ENCODE data around the gene LORICRIN.
A peak's percentile ranks its signal among the peaks of the same experiment; 100 is the strongest.

Gene LORICRIN

DNA sequence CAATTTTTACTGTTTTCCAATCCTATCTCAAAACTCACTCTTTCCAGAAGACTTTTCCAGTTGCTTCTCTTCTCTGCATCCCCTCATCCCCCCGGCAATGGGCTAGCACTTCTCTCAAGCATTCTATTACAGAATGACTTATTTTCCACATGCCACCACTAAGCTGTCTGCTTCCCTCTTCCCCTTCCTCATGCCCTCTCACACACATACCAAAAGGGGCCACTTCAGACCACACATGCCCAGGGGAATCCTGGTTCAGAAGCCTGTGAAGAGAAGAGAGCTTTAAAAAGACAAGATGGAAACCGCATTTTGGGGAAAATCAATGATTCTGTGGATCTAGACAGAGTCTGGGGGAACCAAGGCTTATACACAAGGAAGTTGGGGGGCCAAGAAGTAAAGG is 8.4 kb upstream of the LORICRIN start:
- DNase-seq: peak; percentile 63

DNA sequence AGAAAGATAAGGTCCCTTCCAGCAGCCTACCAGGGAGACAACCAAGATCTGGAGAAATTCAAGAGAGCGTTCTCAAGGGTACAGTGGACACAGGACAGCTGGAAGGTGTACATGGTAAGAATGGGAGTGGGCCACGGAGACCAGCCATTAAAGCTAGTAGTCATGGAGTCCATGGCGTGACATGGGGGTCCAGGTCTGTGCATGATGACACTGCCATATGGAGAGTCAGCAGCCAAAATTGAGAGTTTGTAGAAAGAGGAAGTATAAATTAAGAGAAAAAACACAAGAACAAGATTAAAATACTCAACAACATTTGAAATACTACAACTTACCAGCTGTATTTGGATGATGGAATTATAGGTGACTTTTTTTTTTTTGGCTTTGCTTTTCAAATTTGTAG is 7.9 kb upstream of the LORICRIN start:
- DNase-seq: peak; percentile 57

DNA sequence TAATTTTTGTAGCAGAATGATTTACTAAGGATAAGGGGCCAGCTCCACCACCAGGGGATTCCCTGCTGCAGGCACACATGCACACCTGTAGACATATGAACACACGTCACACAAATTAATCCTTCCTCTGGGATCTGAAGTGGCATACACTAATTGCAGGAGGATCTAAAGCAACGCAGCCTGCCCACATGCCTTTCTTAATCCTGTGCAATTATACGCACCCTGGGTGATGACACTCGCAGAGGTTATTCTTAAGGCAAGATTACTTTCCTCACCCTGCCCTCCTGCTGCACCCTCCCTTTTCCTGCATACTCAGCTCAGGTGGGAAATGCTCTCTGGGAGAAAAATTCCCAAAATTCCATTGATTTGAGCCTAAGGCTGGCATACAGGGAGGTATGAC is 7.5 kb upstream of the LORICRIN start:
- peak; percentile 22 for DNase-seq

DNA sequence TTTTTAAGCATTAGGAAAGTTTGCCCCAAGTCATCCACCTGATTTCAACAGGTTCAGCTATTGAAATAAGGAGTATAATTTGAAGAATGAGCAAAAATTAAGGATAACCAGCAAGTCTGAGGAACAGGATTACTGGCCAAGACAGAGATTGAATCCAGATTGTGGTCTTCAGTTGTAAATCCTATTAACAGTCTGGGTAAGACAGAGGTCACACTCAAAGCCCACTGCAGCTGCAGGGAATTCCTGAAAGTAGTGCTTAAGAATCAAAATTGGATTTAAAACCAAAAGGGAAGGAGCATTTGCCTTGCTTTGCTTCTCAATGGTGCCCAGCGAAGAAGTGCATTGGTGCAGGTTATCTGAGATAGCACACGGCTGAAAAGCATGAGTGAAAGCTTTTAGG is 6.4 kb upstream of the LORICRIN start:
- no peak for DNase-seq

DNA sequence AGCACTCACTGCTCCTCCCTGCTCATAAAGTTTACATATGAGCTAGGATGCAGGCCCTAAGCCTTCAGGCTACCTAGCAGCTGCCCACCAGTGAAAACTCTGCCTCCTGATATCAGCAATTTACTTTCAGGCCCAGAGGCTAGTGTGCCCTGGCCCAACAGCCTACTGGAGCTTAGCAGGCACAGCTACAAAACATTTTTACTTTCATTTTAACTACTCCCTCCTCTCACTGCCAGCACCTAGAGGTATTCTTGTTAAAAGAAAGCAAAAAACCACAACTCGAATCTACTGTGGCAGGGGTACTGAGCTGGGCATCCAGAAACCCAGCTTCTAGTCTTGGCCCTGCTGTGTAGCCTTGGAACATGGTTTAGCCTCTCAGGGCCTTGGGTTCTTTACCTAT is 5.8 kb upstream of the LORICRIN start:
- DNase-seq: no peak

DNA sequence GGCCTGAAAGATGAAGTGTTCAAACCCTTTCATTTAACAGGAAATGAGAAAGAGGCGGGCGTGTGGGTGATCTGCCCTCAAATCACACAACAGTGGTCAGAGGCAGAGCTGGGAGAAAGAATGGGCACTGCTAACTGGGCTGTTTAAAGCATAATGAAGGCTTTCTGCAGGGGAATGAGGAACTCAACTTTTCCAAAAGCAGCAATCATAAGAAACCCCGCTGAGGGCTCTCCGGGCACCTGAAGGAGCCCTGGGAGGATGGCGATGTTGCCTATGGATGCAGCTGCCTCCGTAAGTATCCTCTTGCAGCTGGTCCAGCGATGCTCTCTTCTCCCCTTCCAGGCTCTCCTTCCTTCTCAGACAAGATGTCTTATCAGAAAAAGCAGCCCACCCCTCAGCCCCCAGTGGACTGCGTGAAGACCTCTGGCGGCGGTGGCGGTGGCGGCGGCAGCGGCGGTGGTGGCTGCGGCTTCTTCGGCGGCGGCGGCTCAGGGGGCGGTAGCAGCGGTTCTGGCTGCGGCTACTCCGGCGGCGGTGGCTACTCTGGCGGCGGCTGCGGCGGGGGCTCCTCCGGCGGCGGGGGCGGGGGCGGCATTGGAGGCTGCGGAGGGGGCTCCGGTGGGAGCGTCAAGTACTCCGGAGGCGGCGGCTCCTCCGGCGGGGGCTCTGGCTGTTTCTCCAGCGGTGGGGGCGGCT is 1.2 kb downstream of the LORICRIN start:
- DNase-seq: peak; percentile 77

DNA sequence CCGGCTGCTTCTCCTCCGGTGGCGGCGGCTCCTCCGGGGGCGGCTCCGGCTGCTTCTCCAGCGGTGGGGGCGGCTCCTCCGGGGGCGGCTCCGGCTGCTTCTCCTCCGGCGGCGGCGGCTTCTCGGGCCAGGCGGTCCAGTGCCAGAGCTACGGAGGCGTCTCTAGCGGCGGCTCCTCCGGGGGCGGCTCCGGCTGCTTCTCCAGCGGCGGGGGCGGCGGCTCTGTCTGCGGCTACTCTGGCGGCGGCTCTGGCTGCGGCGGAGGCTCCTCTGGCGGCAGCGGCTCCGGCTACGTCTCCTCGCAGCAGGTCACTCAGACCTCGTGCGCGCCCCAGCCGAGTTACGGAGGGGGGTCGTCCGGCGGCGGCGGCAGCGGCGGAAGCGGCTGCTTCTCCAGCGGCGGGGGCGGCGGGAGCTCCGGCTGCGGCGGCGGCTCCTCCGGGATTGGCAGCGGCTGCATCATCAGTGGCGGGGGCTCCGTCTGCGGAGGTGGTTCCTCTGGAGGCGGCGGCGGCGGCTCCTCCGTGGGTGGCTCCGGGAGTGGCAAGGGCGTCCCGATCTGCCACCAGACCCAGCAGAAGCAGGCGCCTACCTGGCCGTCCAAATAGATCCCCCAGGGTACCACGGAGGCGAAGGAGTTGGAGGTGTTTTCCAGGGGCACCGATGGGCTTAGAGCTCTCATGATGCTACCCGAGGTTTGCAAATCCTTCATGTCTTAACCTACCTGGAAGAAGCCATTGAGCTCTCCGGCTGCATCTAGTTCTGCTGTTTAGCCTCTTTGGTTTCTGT is 2.0 kb downstream of the LORICRIN start:
- DNase-seq: no peak

DNA sequence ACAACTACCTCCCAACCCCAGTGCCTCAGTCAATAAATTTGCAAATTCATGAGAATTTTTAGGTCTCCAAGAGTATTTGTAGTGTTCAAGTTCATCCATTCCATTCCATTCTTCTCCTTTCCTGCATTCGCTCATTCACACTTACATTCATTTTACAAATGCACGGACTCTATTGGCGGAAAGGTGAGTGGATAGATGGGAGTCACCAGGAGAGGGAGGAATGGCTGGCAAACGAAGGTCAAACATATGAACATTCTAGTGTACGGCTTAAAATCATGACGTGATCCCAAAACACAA is 2.5 kb downstream of the LORICRIN start:
- no peak for DNase-seq

DNA sequence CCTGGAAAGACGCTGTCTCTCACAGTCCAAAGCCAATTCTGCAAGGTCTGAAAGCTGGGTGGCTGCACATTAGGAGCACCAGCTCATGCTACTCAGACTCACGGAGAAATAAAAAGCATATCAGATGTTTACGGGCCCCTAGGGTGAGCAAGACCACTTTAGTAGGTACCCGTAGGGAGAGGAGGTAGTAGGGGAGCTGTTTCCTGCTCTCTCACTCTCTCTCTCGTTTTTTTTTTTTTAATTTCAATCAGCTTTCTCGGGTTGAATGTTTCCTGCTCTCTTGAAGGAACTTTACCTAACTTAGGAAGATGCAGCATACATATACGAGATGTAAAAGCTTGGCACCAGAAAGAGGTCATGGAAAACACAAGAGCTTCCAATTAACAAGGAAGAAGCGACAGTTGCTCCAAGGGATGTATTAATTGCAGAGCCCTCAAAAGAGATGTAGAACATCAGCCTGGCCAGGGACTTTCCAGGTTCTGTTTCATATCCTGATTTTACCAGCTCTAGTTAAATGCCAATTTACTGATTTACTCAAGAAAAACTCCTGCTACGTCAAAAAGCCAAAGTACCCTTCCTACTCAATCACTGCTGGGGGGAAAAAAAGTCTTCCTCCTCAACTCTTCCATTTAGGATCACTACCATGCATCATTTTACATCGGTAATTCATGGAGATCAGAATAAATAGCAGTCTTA is 3.1 kb downstream of the LORICRIN start:
- DNase-seq: no peak

DNA sequence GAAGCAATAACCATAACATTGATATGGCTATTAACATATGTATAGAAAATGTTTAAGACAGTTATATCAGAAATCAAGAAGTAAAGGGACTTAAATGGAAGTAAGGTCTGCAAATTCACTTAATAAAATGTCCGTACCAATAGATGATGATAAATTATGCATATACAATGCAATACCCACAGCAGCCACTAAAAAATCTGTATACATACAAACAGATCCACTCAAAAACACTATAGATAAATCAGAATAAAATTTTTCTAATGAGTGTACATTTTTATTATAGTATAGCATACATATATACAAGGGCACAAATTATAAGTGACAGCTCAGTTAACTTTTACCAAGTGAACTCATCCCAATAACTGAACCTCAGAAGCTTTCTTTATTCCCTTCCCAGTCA is 6.0 kb downstream of the LORICRIN start:
- DNase-seq: no peak

DNA sequence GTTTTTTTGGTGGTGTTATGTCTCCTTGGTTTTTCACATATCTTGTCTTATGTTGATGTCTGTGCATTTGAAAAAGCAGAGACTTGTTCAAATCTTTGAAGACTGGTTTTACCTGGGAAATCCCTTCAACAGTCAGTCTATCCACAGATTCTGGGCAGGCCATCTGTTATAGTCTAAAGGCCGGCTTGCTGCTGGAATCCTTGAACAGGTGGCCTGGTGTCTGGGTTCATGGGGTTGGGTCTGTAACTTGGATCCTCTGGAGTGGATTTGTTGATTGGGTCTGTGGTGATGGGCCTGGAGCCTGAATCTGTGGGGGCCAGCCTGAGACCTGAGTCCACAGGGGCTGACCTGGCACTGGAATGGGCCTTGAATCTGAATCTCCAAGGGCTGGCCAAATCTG is 12.2 kb downstream of the LORICRIN start:
- no peak for DNase-seq

DNA sequence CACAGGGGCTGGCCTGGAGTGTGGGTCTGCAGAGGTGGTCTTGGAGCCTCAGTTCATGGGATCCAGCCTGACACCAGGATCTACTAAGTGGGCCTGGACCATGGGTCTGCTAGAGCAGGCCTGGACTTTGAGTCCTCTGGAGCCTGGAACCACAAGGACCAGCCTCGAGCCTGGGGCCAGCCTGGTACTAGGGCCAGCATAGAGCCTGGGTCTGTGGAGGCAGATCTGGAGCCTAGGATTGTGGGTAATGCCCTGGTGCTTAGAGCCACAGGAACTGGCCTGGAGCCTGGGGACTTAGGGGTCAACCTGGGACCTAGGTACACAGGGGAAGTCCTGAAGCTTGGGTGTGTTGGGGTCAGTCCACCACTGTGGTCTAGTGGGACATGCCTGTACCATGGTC is 12.7 kb downstream of the LORICRIN start:
- no peak for DNase-seq

DNA sequence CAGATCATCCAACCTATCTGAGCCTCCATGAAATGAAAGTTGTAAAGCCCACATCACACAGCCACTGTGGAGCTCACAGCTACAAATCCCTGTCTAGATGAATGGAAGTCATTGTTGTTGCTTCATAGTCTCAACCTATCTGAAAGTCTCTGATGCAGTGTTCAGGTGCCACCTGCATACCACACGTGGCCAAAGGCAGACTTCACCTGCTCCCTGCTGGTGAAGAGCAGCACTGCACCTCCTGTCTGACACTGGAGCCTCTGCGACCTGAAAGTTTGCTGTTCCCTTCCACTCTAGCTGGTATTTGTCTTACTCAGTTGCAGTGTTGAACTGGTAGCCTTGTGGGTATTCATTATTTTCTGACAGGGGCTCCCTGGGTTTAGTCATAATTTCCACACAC is 18.4 kb downstream of the LORICRIN start:
- DNase-seq: no peak

DNA sequence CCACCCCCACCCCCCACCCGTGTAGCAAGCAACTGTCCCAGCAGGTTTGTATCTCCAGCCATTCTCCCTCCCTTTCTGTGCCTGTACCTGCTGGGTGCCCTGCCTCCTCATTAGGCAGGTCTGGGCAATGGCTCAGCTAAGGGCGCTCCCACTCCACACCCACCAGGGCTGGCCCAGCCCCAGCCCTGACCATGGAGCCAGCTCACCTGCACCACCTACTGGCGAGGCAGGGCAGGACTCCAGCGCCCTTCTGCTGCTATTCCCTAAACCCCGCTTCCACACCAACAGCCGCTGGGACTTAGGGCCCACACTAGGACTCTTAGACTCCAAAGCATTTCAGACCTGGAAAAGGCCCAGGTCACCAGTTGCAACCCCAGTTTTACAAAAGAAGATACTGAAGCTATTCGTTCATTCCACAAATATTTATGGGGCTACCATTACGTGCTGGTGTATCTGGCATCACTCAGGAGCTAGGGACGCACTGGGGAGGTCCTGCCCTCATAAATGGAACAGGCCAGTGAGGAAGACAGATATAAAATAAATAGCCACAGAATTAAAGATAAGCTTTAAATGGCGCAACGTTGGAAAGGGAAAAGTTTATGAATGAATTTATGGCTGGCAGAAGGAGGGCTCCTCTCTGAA is 29.3 kb downstream of the LORICRIN start:
- no peak for DNase-seq

DNA sequence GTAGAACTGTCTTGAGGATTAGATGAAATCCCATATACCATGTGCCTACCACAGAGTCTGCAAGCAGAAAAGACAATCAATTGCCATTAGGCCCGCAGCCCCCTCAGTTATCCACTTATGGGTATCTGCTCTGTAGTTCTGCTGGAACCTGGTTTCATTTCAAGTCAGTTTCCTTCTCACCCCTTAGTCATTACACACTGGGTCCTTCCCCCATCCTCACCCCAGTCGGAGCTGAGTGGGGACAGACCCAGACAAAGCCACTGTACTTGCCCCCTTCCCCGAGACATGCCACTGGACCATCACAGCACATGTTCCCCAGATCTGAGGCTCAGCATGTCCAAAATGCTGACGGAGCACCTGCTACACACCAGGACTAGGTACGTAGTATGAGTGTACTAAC is 32.0 kb downstream of the LORICRIN start:
- DNase-seq: no peak

DNA sequence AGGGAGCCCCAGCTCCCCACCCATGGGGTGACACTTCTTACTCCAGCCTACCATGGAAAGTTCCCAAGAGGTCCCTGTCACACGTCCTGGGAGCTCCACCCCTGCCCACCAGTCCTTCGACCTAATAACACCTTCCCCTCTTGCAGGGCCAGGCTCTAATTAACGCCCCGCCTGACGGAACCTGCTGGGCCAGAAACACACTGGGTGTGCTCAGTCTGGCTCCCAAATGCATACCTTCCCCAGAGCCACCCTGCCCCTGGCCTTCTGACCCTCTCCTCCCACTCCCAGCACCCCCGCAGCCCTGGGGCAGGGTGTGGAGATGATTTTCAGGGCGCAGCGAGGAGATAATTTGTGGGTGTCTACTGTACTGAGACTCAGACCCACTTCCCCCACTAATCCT is 32.7 kb downstream of the LORICRIN start:
- no peak for DNase-seq

DNA sequence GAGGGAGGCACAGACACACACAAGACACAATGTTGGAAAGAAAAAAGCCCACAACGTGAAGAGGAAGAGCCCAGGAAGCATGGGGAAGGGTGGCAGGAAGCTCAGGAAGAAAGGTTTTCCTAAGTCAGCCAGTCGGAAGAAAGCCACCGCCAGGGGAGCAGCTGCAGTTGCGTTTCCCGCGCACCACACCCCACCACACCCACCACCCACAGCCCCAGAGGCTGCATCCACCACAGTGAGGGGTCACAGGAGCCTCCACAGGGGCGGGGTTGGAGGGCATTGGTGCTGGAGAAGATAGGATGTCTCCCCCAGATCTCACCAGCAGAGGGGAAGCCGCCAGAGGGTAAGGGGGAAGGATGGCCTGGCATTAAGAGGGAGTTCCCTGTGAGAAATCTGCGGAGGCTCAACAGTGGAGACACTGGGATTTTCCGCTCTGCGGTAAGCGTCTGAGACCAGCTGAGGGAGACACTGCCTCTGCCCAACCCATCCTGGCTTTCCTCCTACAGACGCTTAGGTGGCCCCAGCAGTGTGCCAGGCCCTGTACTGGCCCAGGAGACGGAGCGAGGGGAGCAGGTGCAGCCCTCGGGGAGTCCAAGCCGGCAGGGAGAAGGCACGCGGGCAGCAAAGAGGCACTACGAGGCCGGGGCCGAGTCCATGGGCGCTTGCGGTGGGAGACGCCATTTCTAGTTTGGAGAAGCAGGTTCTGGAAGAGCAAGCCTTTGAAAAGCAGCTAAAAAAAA is 33.4 kb downstream of the LORICRIN start:
- DNase-seq: no peak

DNA sequence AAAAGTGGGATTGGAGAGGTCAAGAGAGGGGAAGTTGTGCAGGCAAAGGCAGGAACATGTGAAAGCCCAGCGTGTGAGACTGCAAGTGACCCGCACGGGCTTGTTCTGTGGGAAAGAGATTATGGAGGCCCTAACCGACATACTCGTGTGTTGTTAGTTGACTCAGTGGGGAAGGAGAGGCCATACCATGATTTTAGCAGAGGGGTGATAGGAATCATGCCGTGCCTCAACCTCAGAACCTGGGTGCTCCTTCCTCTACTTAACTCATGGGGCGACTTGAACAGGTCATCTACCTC is 33.9 kb downstream of the LORICRIN start:
- no peak for DNase-seq

DNA sequence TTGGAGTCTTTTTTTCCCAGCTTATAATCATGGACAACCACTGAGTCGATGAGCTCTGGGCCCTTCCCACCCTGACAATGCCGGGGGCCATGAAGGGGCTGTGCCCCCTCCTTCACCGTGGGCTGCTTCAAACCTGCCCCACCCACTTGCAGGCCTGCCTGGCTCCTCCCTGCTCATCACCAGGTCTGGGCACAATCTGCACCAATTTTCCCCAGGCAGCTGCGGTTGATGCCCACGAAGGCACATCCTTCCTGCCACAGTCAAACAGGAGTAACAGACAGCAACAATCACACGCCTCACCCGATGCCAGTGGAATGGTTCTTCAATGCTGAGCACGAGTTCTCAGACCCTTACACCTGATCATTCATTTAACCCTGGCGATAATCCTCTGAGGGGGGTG is 34.4 kb downstream of the LORICRIN start:
- no peak for DNase-seq

DNA sequence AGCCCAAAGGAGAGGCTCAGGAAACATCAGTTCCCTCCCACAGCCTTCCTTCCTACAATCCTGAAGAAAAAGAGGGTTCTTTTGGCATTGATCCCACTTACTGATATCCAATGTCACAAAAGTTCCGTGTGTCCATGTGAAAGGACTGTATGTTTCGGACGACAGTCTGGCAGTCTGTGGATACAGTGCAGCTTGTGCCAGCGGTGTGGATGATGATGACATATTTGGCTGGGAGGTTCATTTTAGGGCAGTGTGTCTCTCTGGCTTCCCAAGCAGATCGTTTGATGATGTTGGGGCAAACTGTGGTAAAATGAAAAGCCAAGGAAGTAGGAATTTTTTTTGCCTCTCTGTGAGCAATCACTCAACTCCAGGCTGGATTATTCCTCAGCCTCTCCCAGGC is 42.8 kb downstream of the LORICRIN start:
- DNase-seq: no peak

DNA sequence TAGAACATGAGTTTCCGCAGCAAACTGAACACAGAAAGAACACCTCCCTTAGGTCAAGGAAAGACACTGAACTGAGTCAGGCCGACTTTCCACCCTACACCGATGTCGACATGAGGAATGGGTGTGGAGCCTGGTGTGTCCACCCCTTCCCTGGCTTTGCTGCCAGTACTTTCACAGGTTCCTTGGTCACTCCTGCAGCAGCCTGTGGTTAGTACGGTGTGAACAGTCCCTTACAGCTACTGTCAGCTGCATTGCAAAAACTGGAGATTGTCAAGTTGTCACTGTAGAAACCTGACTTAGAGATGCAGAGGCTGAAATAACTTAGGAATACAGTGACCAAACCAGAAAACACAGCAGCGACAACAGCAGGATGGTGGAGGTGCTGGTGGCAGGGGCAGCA is 46.2 kb downstream of the LORICRIN start:
- DNase-seq: no peak

DNA sequence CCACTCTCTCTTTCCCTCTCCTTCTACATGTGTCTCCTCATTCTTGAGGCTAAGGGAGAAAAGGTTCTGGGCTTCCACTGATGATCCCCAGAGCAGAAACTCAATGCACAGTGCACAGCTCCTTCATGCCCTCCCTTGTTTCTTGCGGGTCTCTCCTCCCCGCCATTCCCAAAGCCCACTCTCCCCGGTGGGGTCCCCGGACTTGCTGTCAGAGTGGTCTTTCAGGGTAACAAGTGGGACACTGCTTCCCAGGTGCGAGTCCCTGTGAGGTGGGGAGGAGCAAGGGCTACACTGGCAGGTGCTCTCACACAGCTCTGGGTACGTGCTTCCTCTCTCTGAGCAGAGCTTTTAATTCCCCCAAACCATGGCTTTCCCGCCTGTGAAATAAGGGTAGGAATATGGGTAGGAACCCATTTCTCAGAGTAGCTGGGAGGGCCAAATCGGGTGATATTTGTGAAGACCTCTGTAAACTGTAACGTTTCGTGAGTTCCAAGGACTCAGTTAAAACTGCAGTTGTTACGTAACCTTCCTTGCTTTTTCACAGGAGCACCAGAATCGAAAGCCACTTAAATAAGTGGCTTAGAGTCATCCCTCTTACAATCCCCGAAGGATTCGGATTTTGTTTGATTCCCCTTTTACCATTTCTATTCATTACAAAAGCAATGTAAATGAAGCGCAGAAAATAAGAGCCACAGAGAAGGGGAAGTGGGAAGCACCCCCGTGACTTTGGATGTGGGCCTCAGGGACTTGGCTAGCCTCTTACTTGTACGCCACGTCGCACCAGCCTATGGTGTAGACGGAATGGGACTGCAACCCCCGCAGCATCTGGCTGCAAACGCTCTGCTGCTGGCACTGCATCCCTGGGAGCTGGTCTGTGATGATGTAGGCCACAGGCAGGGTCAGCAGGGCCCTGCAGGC is 47.1 kb downstream of the LORICRIN start:
- DNase-seq: peak; percentile 93
